ENCODE measurements around the gene CIROP. TPM values are rescaled to one million over a fixed set of nuclear protein-coding genes. Genes with fewer than 3 reads are reported as not detected.

CIROP gene
- total RNA-seq, 4 donors from 2014 or later, result not detected

DNA sequence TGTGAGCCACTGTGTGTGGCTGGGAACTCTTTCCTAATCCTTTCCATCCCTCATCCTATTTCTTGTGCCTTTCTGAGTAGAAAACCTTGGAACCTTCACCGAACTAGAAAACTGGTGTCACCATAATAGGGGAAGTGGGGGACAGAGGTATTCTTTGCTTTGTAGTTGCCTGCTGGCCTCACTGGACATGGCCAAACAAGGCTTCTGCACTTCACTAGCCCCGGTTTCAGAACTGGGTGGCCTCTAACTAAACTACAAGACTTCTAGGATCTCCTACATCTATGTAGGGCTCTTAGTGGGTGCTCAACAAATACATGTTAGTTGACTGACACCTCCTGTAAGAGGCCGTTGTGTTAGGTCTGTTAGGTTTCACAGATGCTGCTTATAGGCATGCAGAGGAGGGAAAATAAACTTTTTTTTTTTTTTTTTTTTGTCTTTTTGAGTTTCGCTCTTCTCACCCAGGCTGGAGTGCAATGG, 597 bp upstream of the CIROP start:
- Histone ChIP-seq H3K4me1 (no peaks in the 10 kb centered on the region), H3K27ac (no peak overlapping the region), H3K36me3 (no peaks in the 10 kb centered on the region), H3K27me3 (peaks cover 4% of the 10 kb centered on the region), H3K4me3 (no peak overlapping the region), H3K9me3 (no peaks in the 10 kb centered on the region)
- DNase-seq (ENCODE audit: low spot score in 2 of 2), result no peak
- WGBS, result 93% methylated on average over 4 of the region's 4 CpGs
- no peak for TF ChIP-seq POLR2A (IDR thresholded peaks at IDR 0.05)
- no peak for TF ChIP-seq CTCF (IDR thresholded peaks at IDR 0.05)
- TF ChIP-seq POLR2AphosphoS5 (IDR thresholded peaks at IDR 0.05), result no peak
- no peak for TF ChIP-seq EP300 (IDR thresholded peaks at IDR 0.05)

DNA sequence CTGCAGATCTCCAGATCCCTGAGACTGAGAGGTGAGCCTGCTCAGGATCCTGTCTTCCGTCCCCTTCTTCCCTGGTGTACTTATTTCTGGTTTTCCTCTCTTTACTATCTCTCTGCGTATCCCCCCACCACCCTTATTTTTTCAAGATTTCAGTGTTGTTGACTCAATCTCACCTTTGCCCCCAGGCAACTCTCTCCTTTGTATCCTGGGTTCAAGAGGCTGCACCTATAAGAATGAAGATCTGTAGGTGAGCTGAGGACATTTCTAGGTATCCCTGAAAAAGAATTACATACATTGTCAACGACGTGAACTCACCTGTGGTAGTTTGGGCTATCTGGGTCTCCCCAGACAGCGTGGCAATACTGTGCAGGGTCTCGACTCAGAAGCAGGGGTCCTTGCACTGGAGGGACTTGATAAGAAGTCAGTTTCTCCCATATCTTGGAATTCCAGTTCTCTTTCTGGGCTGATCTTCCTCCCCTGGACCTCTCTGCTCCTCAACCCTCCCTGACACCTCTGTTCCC, 659 bp downstream of the CIROP start:
- H3K9me3 ChIP-seq, result no peaks in the 10 kb centered on the region
- no peak overlapping the region for H3K27ac ChIP-seq
- H3K4me1 ChIP-seq, result no peaks in the 10 kb centered on the region
- DNase-seq (ENCODE audit: low spot score in 2 of 2), result no peak
- WGBS, result 92% methylated on average over 6 of the region's 6 CpGs
- no peak for TF ChIP-seq EP300 (IDR thresholded peaks at IDR 0.05)
- no peak for TF ChIP-seq POLR2A (IDR thresholded peaks at IDR 0.05)
- TF ChIP-seq POLR2AphosphoS5 (IDR thresholded peaks at IDR 0.05), result no peak
- TF ChIP-seq CTCF (IDR thresholded peaks at IDR 0.05), result no peak
- no peak overlapping the region for H3K4me3 ChIP-seq
- H3K27me3 ChIP-seq, result no peaks in the 10 kb centered on the region
- no peaks in the 10 kb centered on the region for H3K36me3 ChIP-seq

DNA sequence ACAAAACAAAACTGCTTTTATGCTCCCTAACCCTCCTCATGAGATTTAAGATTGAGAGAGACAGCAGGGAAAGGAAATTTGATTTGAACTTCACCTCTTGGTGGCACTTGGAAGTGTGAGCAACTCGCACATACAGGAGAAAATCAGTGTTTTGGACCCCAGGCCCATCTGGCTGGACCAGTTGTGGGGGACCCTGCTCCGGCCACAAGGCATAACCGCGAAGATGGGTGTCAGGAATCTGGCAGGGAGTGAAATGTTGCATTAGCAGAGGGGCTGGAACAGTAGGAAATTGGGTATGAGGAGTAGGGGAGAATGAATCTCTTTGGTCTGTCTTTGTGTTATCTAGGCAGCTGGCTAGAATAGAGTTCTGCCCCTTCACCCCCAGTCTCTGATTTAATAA, 1.2 kb downstream of the CIROP start:
- no peak overlapping the region for H3K27ac ChIP-seq
- TF ChIP-seq POLR2A (IDR thresholded peaks at IDR 0.05), result no peak
- TF ChIP-seq CTCF (IDR thresholded peaks at IDR 0.05), result no peak
- no peak for TF ChIP-seq EP300 (IDR thresholded peaks at IDR 0.05)
- TF ChIP-seq POLR2AphosphoS5 (IDR thresholded peaks at IDR 0.05), result no peak
- H3K9me3 ChIP-seq, result no peaks in the 10 kb centered on the region
- no peak overlapping the region for H3K4me3 ChIP-seq
- DNase-seq (ENCODE audit: low spot score in 2 of 2), result peak in 1 of 2 donors; percentile 44
- H3K36me3 ChIP-seq, result peaks cover 3% of the 10 kb centered on the region
- 92% methylated on average over 4 of the region's 4 CpGs for WGBS
- H3K27me3 ChIP-seq, result no peaks in the 10 kb centered on the region
- H3K4me1 ChIP-seq, result no peaks in the 10 kb centered on the region

DNA sequence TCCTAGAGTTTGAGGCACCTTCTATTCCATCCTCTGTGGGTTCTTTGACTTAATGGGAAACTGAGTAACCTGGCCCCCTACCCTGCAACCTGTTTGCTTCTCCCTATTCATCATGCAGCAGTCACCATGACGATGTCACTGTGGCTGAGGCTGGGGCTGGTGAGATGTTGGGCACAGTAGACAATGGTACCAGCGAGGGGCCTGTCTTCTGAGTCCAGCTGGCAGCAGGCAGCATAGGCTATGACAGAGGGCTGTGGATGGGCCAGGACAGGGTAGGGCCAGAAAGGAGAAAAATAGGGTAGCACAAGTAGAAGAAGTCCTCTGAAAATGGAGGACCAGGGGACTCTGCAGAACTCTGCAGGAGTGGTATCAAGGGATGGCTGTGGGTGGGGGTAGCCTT, 2.0 kb downstream of the CIROP start:
- WGBS, result 93% methylated on average over 2 of the region's 2 CpGs
- DNase-seq (ENCODE audit: low spot score in 2 of 2), result peak in 1 of 2 donors; percentile 69
- H3K4me3 ChIP-seq, result no peak overlapping the region

More for the DNA sequence above, 2.0 kb downstream of the CIROP start:
- Histone ChIP-seq H3K36me3 (peaks cover 10% of the 10 kb centered on the region), H3K27me3 (no peaks in the 10 kb centered on the region), H3K9me3 (no peaks in the 10 kb centered on the region), H3K4me1 (no peaks in the 10 kb centered on the region), H3K27ac (no peak overlapping the region)
- TF ChIP-seq EP300 (IDR thresholded peaks at IDR 0.05) (no peak), POLR2A (IDR thresholded peaks at IDR 0.05) (no peak), CTCF (IDR thresholded peaks at IDR 0.05) (no peak), POLR2AphosphoS5 (IDR thresholded peaks at IDR 0.05) (no peak)

Data from suprapubic skin (tissue), 4 donors.